ENCODE results near the gene HOXD9. TPM values are rescaled to one million over a fixed set of nuclear protein-coding genes. Genes with fewer than 3 reads are reported as not detected.

Gene HOXD9
- total RNA-seq, 2 donors from 2014 or later, result 1.4 TPM; not detected in 1

DNA sequence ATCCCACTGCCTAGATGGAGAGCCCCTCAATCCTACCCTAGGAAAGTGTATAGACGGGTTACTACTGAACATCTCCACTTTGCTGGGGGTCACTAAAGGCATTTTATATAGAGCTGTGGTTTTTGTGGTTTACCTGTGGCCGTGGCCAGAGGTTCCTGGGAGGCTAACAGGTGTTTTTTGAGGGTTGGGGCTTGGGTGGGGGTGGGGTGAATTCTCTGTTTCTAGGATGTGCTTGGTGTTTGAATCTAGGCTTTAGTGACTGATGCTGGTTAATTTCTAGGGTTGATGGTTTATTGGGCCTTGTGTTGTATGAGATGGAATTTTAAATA is 14.7 kb downstream of the HOXD9 start:
- Histone ChIP-seq H3K27ac (peak overlapping the region; percentile 84 to 88), H3K36me3 (no peaks in the 10 kb centered on the region), H3K27me3 (replicated peaks; ENCODE audit: insufficient read depth) (no peaks in the 10 kb centered on the region), H3K9me3 (no peaks in the 10 kb centered on the region), H3K4me1 (ENCODE audit: control insufficient read depth in 1 of 2, low read depth in 2 of 2) (peaks cover 16 to 30% of the 10 kb centered on the region in 2 donors), H3K4me3 (peak overlapping the region; percentile 88)
- no peak for ATAC-seq (ENCODE audit: insufficient number of reproducible peaks, low FRiP score, low read depth)
- TF ChIP-seq, protein P1, sequence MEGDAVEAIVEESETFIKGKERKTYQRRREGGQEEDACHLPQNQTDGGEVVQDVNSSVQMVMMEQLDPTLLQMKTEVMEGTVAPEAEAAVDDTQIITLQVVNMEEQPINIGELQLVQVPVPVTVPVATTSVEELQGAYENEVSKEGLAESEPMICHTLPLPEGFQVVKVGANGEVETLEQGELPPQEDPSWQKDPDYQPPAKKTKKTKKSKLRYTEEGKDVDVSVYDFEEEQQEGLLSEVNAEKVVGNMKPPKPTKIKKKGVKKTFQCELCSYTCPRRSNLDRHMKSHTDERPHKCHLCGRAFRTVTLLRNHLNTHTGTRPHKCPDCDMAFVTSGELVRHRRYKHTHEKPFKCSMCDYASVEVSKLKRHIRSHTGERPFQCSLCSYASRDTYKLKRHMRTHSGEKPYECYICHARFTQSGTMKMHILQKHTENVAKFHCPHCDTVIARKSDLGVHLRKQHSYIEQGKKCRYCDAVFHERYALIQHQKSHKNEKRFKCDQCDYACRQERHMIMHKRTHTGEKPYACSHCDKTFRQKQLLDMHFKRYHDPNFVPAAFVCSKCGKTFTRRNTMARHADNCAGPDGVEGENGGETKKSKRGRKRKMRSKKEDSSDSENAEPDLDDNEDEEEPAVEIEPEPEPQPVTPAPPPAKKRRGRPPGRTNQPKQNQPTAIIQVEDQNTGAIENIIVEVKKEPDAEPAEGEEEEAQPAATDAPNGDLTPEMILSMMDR (IDR thresholded peaks at IDR 0.05), result no peak
- DNase-seq (ENCODE audit: low spot score), result no peak

- Histone ChIP-seq H3K9me3 (no peaks in the 10 kb centered on the region), H3K36me3 (no peaks in the 10 kb centered on the region), H3K4me3 (peak overlapping the region; percentile 88), H3K27ac (no peak overlapping the region), H3K27me3 (replicated peaks; ENCODE audit: insufficient read depth) (no peaks in the 10 kb centered on the region), H3K4me1 (ENCODE audit: control insufficient read depth in 1 of 2, low read depth in 2 of 2) (peaks cover 14 to 30% of the 10 kb centered on the region in 2 donors)
- TF ChIP-seq, protein P1 (IDR thresholded peaks at IDR 0.05), result no peak
- ATAC-seq (ENCODE audit: insufficient number of reproducible peaks, low FRiP score, low read depth) (no peak), DNase-seq (ENCODE audit: low spot score) (no peak)
These were observed 15.4 kb downstream of the HOXD9 start for GRCh38 chr2:176137906-176138305.

DNA sequence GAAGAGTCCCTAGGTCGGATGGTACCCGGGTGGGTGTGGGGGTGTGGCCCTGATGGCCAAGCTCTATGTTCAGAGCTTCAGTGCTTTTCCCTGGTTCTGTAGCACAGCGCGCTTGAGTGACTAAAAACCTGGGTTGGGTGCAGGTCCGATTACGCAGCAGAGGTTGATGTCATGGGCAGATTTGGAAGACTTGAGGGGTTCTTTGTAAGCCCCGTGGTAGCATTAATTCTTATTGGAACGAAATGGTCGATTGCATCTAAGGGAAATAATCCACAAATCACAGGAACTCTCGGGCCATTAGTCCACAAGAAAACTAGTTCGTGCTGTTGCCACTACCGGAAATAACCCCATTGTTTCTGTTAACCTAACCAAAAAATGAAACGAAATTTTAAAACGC is 16.0 kb downstream of the HOXD9 start:
- Histone ChIP-seq H3K27ac (no peak overlapping the region), H3K4me3 (no peak overlapping the region)

GRCh38 chr2:176138923-176139660 is 16.6 kb downstream of the HOXD9 start:
- H3K9me3 ChIP-seq, result no peaks in the 10 kb centered on the region
- ATAC-seq (ENCODE audit: insufficient number of reproducible peaks, low FRiP score, low read depth), result no peak
- no peak overlapping the region for H3K27ac ChIP-seq
- TF ChIP-seq, protein P1 (IDR thresholded peaks at IDR 0.05), result no peak
- peak overlapping the region; percentile 71 for H3K4me3 ChIP-seq
- peaks cover 11 to 25% of the 10 kb centered on the region in 2 donors for H3K4me1 ChIP-seq (ENCODE audit: control insufficient read depth in 1 of 2, low read depth in 2 of 2)
- no peaks in the 10 kb centered on the region for H3K36me3 ChIP-seq
- H3K27me3 ChIP-seq (replicated peaks; ENCODE audit: insufficient read depth), result no peaks in the 10 kb centered on the region
- no peak for DNase-seq (ENCODE audit: low spot score)

More for the DNA sequence above, 16.0 kb downstream of the HOXD9 start:
- H3K36me3 ChIP-seq, result no peaks in the 10 kb centered on the region
- DNase-seq (ENCODE audit: low spot score), result no peak
- no peak for ATAC-seq (ENCODE audit: insufficient number of reproducible peaks, low FRiP score, low read depth)
- H3K27me3 ChIP-seq (replicated peaks; ENCODE audit: insufficient read depth), result no peaks in the 10 kb centered on the region
- no peaks in the 10 kb centered on the region for H3K9me3 ChIP-seq
- H3K4me1 ChIP-seq (ENCODE audit: control insufficient read depth in 1 of 2, low read depth in 2 of 2), result peaks cover 11 to 26% of the 10 kb centered on the region in 2 donors
- TF ChIP-seq, protein P1 (IDR thresholded peaks at IDR 0.05), result no peak

GRCh38 chr2:176139661-176140512 is 17.4 kb downstream of the HOXD9 start:
- no peaks in the 10 kb centered on the region for H3K9me3 ChIP-seq
- TF ChIP-seq, protein P1 (IDR thresholded peaks at IDR 0.05), result no peak
- H3K4me1 ChIP-seq (ENCODE audit: control insufficient read depth in 1 of 2, low read depth in 2 of 2), result peaks cover 11 to 25% of the 10 kb centered on the region in 2 donors
- H3K4me3 ChIP-seq, result peak overlapping the region; percentile 71
- H3K27me3 ChIP-seq (replicated peaks; ENCODE audit: insufficient read depth), result no peaks in the 10 kb centered on the region
- DNase-seq (ENCODE audit: low spot score), result no peak
- H3K36me3 ChIP-seq, result no peaks in the 10 kb centered on the region
- peak overlapping the region in 1 of 2 donors; percentile 39 for H3K27ac ChIP-seq
- ATAC-seq (ENCODE audit: insufficient number of reproducible peaks, low FRiP score, low read depth), result no peak
